Stimulated activated naive CD4-positive, alpha-beta T cell (primary cell): ENCODE results near the gene NT5C1B.

ENCODE experiments used
- DNase-seq, 6 experiments: peaks; one replicate each; lab custom pipeline; 2025; lab: John Stamatoyannopoulos, UW

Gene NT5C1B

GRCh38 chr2:18599509-18600254, 10.3 kb upstream of the NT5C1B start:
- no peak for DNase-seq

DNA sequence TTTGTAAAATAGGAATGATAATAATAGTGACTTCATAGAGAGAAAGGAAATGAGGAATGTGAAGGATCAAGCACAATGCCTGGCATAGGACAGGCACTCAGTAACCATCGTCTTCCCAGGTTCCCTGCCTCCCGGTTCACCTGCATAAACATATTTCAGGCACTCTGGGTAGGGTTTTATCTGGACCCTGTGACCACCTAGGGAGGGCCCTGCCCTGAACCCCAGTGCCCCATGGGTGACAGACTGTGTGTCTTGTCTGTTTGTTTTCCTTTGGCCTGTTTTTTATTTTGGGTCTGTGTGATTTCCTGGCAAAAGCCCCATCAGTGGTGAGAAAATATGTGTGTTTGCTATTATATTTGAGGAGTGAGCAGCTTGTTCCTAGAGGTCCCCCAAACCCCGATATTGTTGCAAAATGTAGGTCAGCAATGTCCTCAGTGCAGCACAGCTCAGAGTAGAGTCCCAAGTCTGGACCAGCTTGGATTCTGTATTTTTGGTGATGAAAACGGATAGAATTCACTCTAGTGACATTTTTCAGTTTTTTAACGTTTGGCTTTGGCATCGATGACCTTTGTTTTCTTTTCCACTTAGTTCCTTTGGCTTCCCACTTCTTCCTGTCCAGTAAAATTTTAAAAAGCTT, 9.6 kb upstream of the NT5C1B start:
- no peak for DNase-seq

DNA sequence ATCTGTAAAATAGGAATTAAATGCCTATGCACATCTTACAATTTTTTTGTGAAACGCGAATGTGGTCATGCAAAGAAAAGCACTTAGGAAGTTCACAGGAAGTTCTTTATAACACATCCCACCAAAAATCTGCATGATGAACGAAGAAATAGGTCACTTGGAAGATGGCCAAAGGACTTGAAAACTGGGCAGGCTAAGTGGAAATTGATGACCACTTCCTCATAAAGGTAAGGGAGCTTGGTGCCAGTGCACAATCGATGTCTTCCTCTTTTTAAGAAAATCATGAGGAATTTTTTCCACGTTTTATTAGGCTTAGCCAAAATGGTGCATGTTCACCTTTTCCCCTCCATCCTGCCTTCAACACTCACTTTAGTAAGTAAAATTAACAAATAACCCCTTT, 8.2 kb upstream of the NT5C1B start:
- no peak for DNase-seq

GRCh38 chr2:18596993-18597392, 7.6 kb upstream of the NT5C1B start:
- no peak for DNase-seq

- DNase-seq = no peak
These were observed 4.1 kb upstream of the NT5C1B start for GRCh38 chr2:18593496-18593895.

DNA sequence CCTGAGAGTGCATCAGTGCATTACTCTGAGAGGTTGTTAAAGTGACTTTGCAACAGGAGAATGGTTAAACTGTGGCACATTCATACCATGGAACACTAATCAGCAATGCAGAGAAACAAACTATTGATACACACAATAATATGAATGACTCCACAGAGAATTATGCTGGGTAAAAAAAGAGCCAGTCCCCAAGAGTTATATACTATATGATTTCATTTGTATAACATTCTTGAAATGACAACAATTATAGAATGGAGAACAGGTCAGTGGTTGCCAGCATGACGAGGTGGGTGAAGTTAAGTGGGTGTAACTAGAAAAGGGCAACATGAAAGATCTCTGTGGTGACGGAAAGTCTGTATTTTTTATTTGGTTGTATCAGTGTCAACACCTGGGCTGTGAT, 3.0 kb upstream of the NT5C1B start:
- DNase-seq = no peak

GRCh38 chr2:18588802-18589201, 567 bp downstream of the NT5C1B start:
- DNase-seq = no peak

DNA sequence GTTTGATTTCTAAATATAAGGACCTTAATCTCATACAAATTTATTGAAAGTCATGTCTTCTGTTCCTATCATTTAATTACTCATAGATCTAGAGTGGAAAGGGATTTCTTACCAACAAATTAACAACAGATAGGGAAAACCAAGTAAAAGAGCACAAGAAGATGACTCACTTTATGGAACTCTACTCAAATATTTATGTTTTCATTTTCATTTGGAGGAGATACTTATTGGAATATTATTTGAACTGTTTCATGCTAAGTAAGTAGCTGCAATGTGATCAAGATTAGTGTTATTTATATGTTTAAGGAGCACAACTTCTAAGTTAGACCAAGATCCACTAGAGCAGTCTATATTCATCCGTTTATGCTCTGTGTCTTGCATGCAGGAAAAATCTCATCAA, 1.3 kb downstream of the NT5C1B start:
- no peak for DNase-seq

- no peak for DNase-seq
These were observed 3.8 kb downstream of the NT5C1B start for GRCh38 chr2:18585526-18585925.

GRCh38 chr2:18584608-18584954, 4.8 kb downstream of the NT5C1B start:
- no peak for DNase-seq

- DNase-seq = no peak
These were observed 5.3 kb downstream of the NT5C1B start for GRCh38 chr2:18583905-18584607.

DNA sequence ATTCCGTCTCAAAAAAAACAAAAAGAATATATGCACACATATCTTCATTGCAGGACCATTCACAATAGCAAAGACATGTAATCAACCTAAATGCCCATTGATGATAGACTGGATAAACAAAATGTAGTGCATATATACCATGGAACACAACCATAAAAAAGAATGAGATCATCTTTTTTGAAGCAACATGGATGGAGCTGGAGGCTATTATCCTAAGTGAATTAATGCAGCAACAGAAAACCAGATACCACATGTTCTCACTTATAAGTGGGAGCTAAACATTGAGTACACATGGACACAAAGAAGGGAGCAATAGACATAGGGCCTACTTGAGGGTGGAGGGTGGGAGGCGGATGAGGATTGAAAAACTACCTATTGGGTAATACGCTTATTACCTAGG, 8.8 kb downstream of the NT5C1B start:
- DNase-seq = no peak

GRCh38 chr2:18578033-18578432, 11.3 kb downstream of the NT5C1B start:
- DNase-seq = no peak

- no peak for DNase-seq
These were observed 23.1 kb downstream of the NT5C1B start for GRCh38 chr2:18566145-18566769.

- DNase-seq = no peak
These were observed 28.6 kb downstream of the NT5C1B start for GRCh38 chr2:18560797-18561085.

DNA sequence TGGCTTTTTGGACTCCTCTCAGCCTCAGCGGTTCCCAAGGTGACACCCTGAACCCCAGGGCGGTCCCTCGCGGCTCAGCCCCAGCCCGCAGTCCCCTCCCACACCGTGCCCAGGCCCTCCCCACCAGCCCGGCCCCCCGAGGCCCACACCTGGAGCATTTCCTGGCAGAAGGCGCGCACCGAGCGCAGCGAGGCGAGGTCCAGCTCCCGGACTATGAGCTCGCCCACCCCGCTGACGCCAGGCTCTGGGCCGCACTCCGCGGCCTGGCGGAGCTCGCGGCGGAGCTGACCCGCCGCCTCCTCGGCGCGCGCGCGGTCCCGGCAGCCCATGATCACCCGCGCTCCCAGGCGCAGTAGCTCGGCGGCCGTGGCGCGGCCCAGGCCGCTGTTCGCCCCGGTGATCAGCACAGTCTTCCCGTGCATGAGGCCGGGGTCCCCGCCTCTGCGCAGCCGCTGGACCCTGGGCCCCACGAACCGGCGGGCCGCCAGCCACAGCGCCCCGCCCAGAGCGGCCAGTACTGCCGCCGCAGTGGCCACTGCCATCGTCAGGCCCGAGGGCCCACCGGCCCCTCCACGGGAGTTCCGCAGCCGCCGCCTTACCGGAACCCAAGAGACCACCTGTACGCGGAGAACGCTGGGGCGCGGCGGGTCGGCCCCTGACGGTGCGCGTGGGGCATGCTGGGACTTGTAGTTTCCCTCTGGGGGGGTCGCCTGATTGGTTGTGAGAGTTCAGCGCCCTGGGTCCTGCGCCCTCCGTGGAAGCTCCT, 29.2 kb downstream of the NT5C1B start, which contains the start of gene RDH14:
Gene RDH14, minus strand, starts transcription at position 623 of the 766 bp plus-strand sequence. Its CDS starts 81 bp downstream, at position 542.
- DNase-seq = peak; percentile 83 to 91 (median 89)

DNA sequence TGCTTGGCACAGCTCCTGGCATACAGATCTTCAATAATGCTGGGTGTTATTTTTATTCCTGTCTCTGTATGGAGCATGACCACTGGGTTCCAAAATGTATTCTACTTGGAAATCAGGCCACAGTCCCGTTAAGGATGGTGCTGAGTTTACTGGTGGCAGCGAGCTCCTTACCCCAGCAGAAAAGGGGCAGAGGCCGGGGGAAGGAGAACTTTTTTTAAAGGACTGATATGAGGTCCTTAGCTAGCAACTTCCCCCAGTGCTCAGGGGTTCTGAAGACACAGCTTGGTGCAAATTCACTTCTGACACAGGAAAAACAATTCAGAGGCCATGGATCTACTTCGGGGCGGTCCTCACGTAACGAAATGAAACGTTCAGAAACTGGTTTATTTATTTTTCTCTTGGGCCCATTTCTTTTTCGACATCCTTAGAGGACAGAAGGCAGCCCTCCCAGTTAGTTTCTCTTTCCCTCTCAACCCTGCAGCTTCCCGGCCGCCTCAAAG, 29.8 kb downstream of the NT5C1B start:
- DNase-seq = no peak

GRCh38 chr2:18558458-18558857, 30.9 kb downstream of the NT5C1B start:
- no peak for DNase-seq

- no peak for DNase-seq
These were observed 32.2 kb downstream of the NT5C1B start for GRCh38 chr2:18557121-18557520.

- DNase-seq = no peak
These were observed 36.9 kb downstream of the NT5C1B start for GRCh38 chr2:18552351-18553077.

DNA sequence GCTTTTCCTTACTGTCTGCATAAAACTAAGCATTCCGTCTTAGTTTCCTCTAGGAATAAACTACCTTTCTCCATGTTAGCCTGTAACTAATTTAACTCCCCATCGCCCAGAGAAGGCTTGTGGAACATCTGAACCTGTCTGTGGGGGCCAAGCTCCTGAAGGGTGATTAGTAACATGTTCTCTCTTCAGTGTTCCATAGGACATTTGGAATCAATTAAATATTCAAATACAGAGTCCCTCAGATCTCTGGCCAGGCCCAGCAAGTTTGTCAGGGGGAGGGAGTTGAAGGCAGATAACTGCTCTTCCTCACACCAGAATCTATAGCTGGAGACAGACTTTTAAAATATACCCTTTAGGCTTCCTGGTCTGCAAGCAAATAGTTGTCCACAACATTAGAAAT, 37.7 kb downstream of the NT5C1B start:
- no peak for DNase-seq
